ENCODE results near the gene UBR4. TPM values are rescaled to one million over a fixed set of nuclear protein-coding genes. Genes with fewer than 3 reads are reported as not detected.

UBR4 gene
- total and polyA plus RNA-seq, 12 donors: 60.0 to 115 (median 90.6) TPM

- no peak overlapping the region for H3K4me3 ChIP-seq
- H3K9me3 ChIP-seq: no peaks in the 10 kb centered on the region
- intact Hi-C loops (cut with DNase I): no loop called here
- H3K27ac ChIP-seq: no peak overlapping the region
- peaks cover 0 to 78% (median 43%) of the 10 kb centered on the region in 7 donors for H3K27me3 ChIP-seq
- no peaks in the 10 kb centered on the region for H3K36me3 ChIP-seq
- H3K4me1 ChIP-seq: peaks cover 0 to 20% (median 9%) of the 10 kb centered on the region in 9 donors
- TF ChIP-seq CTCF (IDR thresholded peaks at IDR 0.05): no peak
- DNase-seq (no peak), ATAC-seq (no peak)
- 62 to 65% methylated on average over 8 of the region's 8 CpGs for WGBS, 2 donors
Measured at GRCh38 chr1:19053486-19053885, 156.6 kb downstream of the UBR4 start.

- H3K9me3 ChIP-seq: no peaks in the 10 kb centered on the region
- DNase-seq: no peak
- ATAC-seq: no peak
- intact Hi-C loops (cut with DNase I): no loop called here
- H3K27ac ChIP-seq: no peak overlapping the region
- TF ChIP-seq CTCF (IDR thresholded peaks at IDR 0.05): no peak
- H3K36me3 ChIP-seq: no peaks in the 10 kb centered on the region
- H3K4me3 ChIP-seq: no peak overlapping the region
- H3K4me1 ChIP-seq: peaks cover 0 to 11% (median 6%) of the 10 kb centered on the region in 9 donors
- peaks cover 0 to 48% (median 27%) of the 10 kb centered on the region in 7 donors for H3K27me3 ChIP-seq
- WGBS, 2 donors: 89 to 93% methylated on average over 5 of the region's 5 CpGs
Measured at GRCh38 chr1:19049798-19050197, 160.3 kb downstream of the UBR4 start.

GRCh38 chr1:19049128-19049768, 160.8 kb downstream of the UBR4 start:
- H3K27me3 ChIP-seq: peaks cover 0 to 48% (median 25%) of the 10 kb centered on the region in 7 donors
- H3K4me3 ChIP-seq: no peak overlapping the region
- intact Hi-C loops (cut with DNase I): no loop called here
- no peak for ATAC-seq
- 53 to 57% methylated on average over 15 of the region's 15 CpGs for WGBS, 2 donors
- H3K36me3 ChIP-seq: no peaks in the 10 kb centered on the region
- peaks cover 0 to 6% (median 2%) of the 10 kb centered on the region in 9 donors for H3K4me1 ChIP-seq
- no peak for DNase-seq
- no peak for TF ChIP-seq CTCF (IDR thresholded peaks at IDR 0.05)
- H3K27ac ChIP-seq: no peak overlapping the region
- H3K9me3 ChIP-seq: no peaks in the 10 kb centered on the region

- DNase-seq: no peak
- 97% methylated on average over 10 of the region's 10 CpGs for WGBS, 2 donors
- no peak for TF ChIP-seq CTCF (IDR thresholded peaks at IDR 0.05)
- intact Hi-C loops (cut with DNase I): no loop called here
- Histone ChIP-seq H3K27ac (no peak overlapping the region), H3K4me1 (no peaks in the 10 kb centered on the region), H3K27me3 (peaks cover 4 to 48% (median 30%) of the 10 kb centered on the region in 7 donors), H3K4me3 (no peak overlapping the region), H3K36me3 (no peaks in the 10 kb centered on the region), H3K9me3 (no peaks in the 10 kb centered on the region)
- ATAC-seq: no peak
Measured at GRCh38 chr1:19046972-19047731, 162.9 kb downstream of the UBR4 start.

Measured in heart right ventricle (tissue), 16 donors.